ENCODE data around the gene FICD.

DNA sequence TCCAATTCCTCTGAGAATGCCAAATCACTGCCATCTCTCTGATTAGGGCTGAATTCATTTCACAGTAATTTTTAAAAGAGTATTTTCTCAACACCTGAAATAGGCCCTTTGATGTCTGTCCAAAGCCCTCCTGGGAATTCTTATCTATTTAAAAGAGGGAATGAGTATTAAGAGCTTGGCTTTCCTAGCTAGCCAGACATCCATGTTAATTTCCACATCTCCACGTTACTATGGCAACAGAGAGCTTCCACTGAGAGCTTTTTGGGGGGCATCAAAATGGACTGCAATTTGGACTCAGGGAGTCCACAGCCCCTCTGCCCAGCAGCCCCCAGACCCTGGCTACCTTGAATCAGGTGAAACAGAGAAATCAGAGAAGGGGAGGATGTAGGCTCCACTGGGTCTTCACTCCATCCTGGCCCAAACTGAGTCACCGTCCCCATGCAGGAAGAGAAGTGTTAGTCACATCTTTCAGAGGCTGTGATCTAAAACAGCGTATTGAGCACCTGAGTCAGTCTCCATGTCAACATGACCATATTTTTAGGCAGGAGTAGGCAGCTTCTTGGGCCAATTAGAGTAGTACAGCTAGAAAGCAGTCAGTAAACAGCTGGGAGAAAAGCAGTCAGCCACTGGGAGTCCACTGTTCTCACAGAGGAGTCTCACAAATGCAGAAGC lies 7.0 kb upstream of the FICD start:
- TF ChIP-seq CTCF (conservative IDR thresholded peaks at IDR 0.05) (no peak), ZFX (IDR thresholded peaks at IDR 0.05) (no peak)

Data from C4-2B (cell line).